IMR-90 (cell line): ENCODE results near the gene OSBPL1A. TPM values are rescaled to one million over a fixed set of nuclear protein-coding genes. Genes with fewer than 3 reads are reported as not detected.
A peak's percentile ranks its signal among the peaks of the same experiment; 100 is the strongest.

Experiments
- ATAC-seq: fragments of 200-7000 bp; cut with Tn5 transposase; 2 replicates; pipeline ENCODE4 v1.9.1; 2020; ENCODE audit warnings: low read depth, mild to moderate bottlenecking, moderate library complexity
- BruUV-seq: library from RNA; stranded (reverse); fragments of 400-500 nt; replicated peaks from 2 replicates; lab custom pipeline; 2021; lab: Mats Ljungman, UMichigan
- CTCF ChIA-PET: fragments of 300-600 bp; formaldehyde crosslinking; extraction: SDS; loops from one replicate; lab custom pipeline; 2021; ENCODE audit warnings: antibody characterized with exemption; lab: Yijun Ruan, JAX
- POLR2A ChIA-PET: fragments of 300-600 bp; sonication (Branson Sonifier 250); formaldehyde crosslinking; loops from one replicate; lab custom pipeline; 2022; ENCODE audit warnings: antibody characterized with exemption; ENCODE audit not compliant: unreplicated experiment; lab: Charles Lee
- DNase-seq: peaks from one replicate; pipeline ENCODE4 v3.0.0; 2013
- H2AFZ ChIP-seq: replicated peaks from 2 replicates; pipeline ENCODE3; 2013; ENCODE audit warnings: low read length, mild to moderate bottlenecking; ENCODE audit not compliant: poor library complexity
- H2AK5ac ChIP-seq: 2 replicates; pipeline ENCODE4 v1.6.1; 2013; ENCODE audit warnings: low read depth, low read length, inconsistent platforms
- H2AK9ac ChIP-seq: replicated peaks from 2 replicates; pipeline ENCODE3; 2013; ENCODE audit warnings: mild to moderate bottlenecking, low read depth, low read length, moderate library complexity; ENCODE audit not compliant: poor library complexity
- H2BK120ac ChIP-seq: 2 replicates; pipeline ENCODE4 v1.6.1; 2013; ENCODE audit warnings: low read depth, low read length, inconsistent platforms
- H2BK15ac ChIP-seq: 3 replicates; pipeline ENCODE4 v1.6.1; 2013; ENCODE audit warnings: low read depth, low read length, inconsistent platforms
- H2BK20ac ChIP-seq: 2 replicates; pipeline ENCODE4 v1.6.1; 2013; ENCODE audit warnings: low read depth, mild to moderate bottlenecking, inconsistent platforms, low read length, moderate library complexity
- H2BK5ac ChIP-seq: 2 replicates; pipeline ENCODE4 v1.6.1; 2013; ENCODE audit warnings: mild to moderate bottlenecking, low read depth, low read length, inconsistent platforms; ENCODE audit not compliant: poor library complexity, severe bottlenecking
- H3K14ac ChIP-seq: replicated peaks from 2 replicates; pipeline ENCODE4 v1.6.1; 2013; ENCODE audit warnings: low read depth, low read length, inconsistent platforms
- H3K18ac ChIP-seq: 2 replicates; pipeline ENCODE4 v1.6.1; 2013; ENCODE audit warnings: low read depth, low read length, control low read depth
- H3K23ac ChIP-seq: 2 replicates; pipeline ENCODE4 v1.6.1; 2013; ENCODE audit warnings: low read depth, low read length, inconsistent platforms
- H3K27ac ChIP-seq: 2 replicates; pipeline ENCODE4 v1.5.1; 2013; ENCODE audit warnings: mild to moderate bottlenecking, control low read depth, low read length; ENCODE audit not compliant: insufficient read depth
- H3K27me3 ChIP-seq: 2 replicates; pipeline ENCODE4 v1.6.1; 2013; ENCODE audit warnings: low read length; ENCODE audit not compliant: control insufficient read depth, insufficient read depth
- H3K36me3 ChIP-seq: 2 replicates; pipeline ENCODE4 v1.6.1; 2013; ENCODE audit warnings: low read length, mixed read lengths; ENCODE audit not compliant: control insufficient read depth, insufficient read depth
- H3K4ac ChIP-seq: 2 replicates; pipeline ENCODE4 v1.6.1; 2013; ENCODE audit warnings: low read depth, low read length, inconsistent platforms
- H3K4me1 ChIP-seq: 2 replicates; pipeline ENCODE4 v1.6.1; 2013; ENCODE audit warnings: low read length, mixed read lengths; ENCODE audit not compliant: control insufficient read depth, insufficient read depth
- H3K4me2 ChIP-seq: 2 replicates; pipeline ENCODE4 v1.6.1; 2013; ENCODE audit warnings: low read depth, mild to moderate bottlenecking, control low read depth, low read length, moderate library complexity
- H3K4me3 ChIP-seq: 2 replicates; pipeline ENCODE4 v1.5.1; 2013; ENCODE audit warnings: low read depth, mild to moderate bottlenecking, control low read depth, low read length, moderate library complexity; ENCODE audit not compliant: insufficient read depth
- H3K56ac ChIP-seq: 2 replicates; pipeline ENCODE4 v1.6.1; 2013; ENCODE audit warnings: low read length, inconsistent platforms; ENCODE audit not compliant: insufficient read depth; ENCODE audit errors: extremely low read depth
- H3K79me1 ChIP-seq, 2 experiments: 2 replicates each; pipeline ENCODE4 v1.6.1; 2013; ENCODE audit warnings: low read length in 2 of 2, inconsistent platforms in 1 of 2, low read depth in 1 of 2
- H3K9ac ChIP-seq: 2 replicates; pipeline ENCODE4 v1.6.1; 2013; ENCODE audit warnings: low read depth, low read length, control low read depth
- H3K9me1 ChIP-seq: 2 replicates; pipeline ENCODE4 v1.6.1; 2013; ENCODE audit warnings: low read length, inconsistent platforms; ENCODE audit not compliant: insufficient read depth
- H3K9me3 ChIP-seq: 2 replicates; pipeline ENCODE4 v1.6.1; 2013; ENCODE audit warnings: low read length; ENCODE audit not compliant: control insufficient read depth, insufficient read depth
- H4K20me1 ChIP-seq: 2 replicates; pipeline ENCODE4 v1.6.1; 2013; ENCODE audit warnings: low read length, inconsistent platforms; ENCODE audit not compliant: insufficient read depth
- H4K5ac ChIP-seq: 2 replicates; pipeline ENCODE4 v1.6.1; 2013; ENCODE audit warnings: mild to moderate bottlenecking, low read depth, low read length, control low read depth
- H4K8ac ChIP-seq, 2 experiments: 2 replicates each; pipeline ENCODE4 v1.6.1; 2013; ENCODE audit warnings: low read depth in 2 of 2, low read length in 2 of 2, control low read depth in 1 of 2, inconsistent platforms in 1 of 2
- H4K91ac ChIP-seq: 2 replicates; pipeline ENCODE4 v1.6.1; 2013; ENCODE audit warnings: low read depth, low read length, inconsistent platforms; ENCODE audit not compliant: insufficient read depth
- CHD1 ChIP-seq: IDR thresholded peaks from 2 replicates; pipeline ENCODE4 v1.6.1; 2012; ENCODE audit warnings: low read depth, low read length, improper control_type of control experiment
- FOS ChIP-seq: fragments of 150-350 bp; IDR thresholded peaks from 2 replicates; pipeline ENCODE4 v1.6.1; 2016; ENCODE audit warnings: low read depth, low read length
- MAFK ChIP-seq: IDR thresholded peaks from 2 replicates; pipeline ENCODE4 v1.6.1; 2012; ENCODE audit warnings: low read depth, low read length, improper control_type of control experiment
- MAZ ChIP-seq: IDR thresholded peaks from 2 replicates; pipeline ENCODE4 v1.6.1; 2012; ENCODE audit warnings: low read depth, mild to moderate bottlenecking, low read length, improper control_type of control experiment, moderate library complexity, borderline replicate concordance
- NFE2L2 ChIP-seq: fragments of 150-350 bp; IDR thresholded peaks from 2 replicates; pipeline ENCODE4 v1.6.1; 2016; ENCODE audit warnings: low read depth, mild to moderate bottlenecking, low read length
- POLR2A ChIP-seq: IDR thresholded peaks from 2 replicates; pipeline ENCODE4 v1.6.1; 2012; ENCODE audit warnings: mild to moderate bottlenecking, low read depth, low read length
- RAD21 ChIP-seq: IDR thresholded peaks from 2 replicates; pipeline ENCODE4 v1.6.1; 2012; ENCODE audit warnings: low read length, improper control_type of control experiment
- RCOR1 ChIP-seq: IDR thresholded peaks from 2 replicates; pipeline ENCODE4 v1.6.1; 2012; ENCODE audit warnings: mild to moderate bottlenecking, low read length, improper control_type of control experiment; ENCODE audit not compliant: insufficient replicate concordance
- RFX5 ChIP-seq: IDR thresholded peaks from 2 replicates; pipeline ENCODE4 v1.8.0; 2012; ENCODE audit warnings: low read depth, mild to moderate bottlenecking, low read length, moderate library complexity
- SMC3 ChIP-seq: fragments of 150-350 bp; IDR thresholded peaks from 2 replicates; pipeline ENCODE4 v1.6.1; 2016; ENCODE audit warnings: low read depth, mild to moderate bottlenecking, antibody characterized with exemption, low read length, moderate library complexity
- USF2 ChIP-seq: fragments of 150-350 bp; IDR thresholded peaks from 2 replicates; pipeline ENCODE4 v1.6.1; 2017; ENCODE audit warnings: mild to moderate bottlenecking, antibody characterized with exemption, low read length, low read depth
- WGBS, 2 experiments: methylation state at CpG; one replicate each; pipeline versions ENCODE4 v1.1.5 to v1.1.7; 2013; ENCODE audit warnings: missing lambda C conversion rate in 2 of 2; ENCODE audit not compliant: insufficient read length in 1 of 2; ENCODE audit errors: extremely low coverage in 2 of 2; 5-methylcytosine and 5-hydroxymethylcytosine counted together
- dilution Hi-C: fragments of 300-500 bp; cut with HindIII; formaldehyde crosslinking; loops from one replicate; pipeline ENCODE4 v1.14.3; 2018; ENCODE audit warnings: low sequenced_read_pairs; ENCODE audit not compliant: unreplicated experiment
- in situ Hi-C: fragments of 300-500 bp; cut with MboI; formaldehyde crosslinking; loops from 3 replicates; pipeline ENCODE4 v1.14.3; 2019; ENCODE audit warnings: low sequenced_read_pairs, inconsistent platforms, mixed read lengths
- intact Hi-C: fragments of 100-400 bp; cut with micrococcal nuclease; formaldehyde crosslinking; loops from 2 replicates; pipeline ENCODE4 v1.10.0; 2022
- polyA plus RNA-seq, 3 experiments: library from polyadenylated mRNA; depleted of rRNA; stranded (reverse); fragments of >200 nt; gene quantifications; 2 replicates each; pipeline ENCODE4 v1.2.3, GENCODE V29; 2012; ENCODE audit warnings: low replicate concordance in 1 of 3
- total RNA-seq: library from RNA; depleted of rRNA; stranded (reverse); fragments of >200 nt; gene quantifications from 2 replicates; pipeline ENCODE4 v1.2.3, GENCODE V29; 2012

Gene OSBPL1A
- total and polyA plus RNA-seq, 2 of the 4 experiments (the other 2 are of a cell fraction) = 29.4 to 70.4 TPM

GRCh38 chr18:24190590-24190989 is 207.0 kb downstream of the OSBPL1A start:
- Histone ChIP-seq H3K56ac (no peak overlapping the region), H4K20me1 (no peaks in the 10 kb centered on the region), H2BK20ac (no peak overlapping the region), H3K27ac (no peak overlapping the region), H3K4me1 (peaks cover 6% of the 10 kb centered on the region), H3K4me3 (no peak overlapping the region), H4K5ac (no peak overlapping the region), H2BK15ac (no peak overlapping the region), H4K91ac (no peak overlapping the region), H3K14ac (0 out of 2 replicates have a peak overlapping the region, but pooled peaks have one; percentile 45), H3K27me3 (no peaks in the 10 kb centered on the region), H2BK120ac (no peak overlapping the region), H3K23ac (no peak overlapping the region), H4K8ac (no peak overlapping the region), H2BK5ac (no peak overlapping the region), H3K4ac (no peak overlapping the region), H2AK5ac (no peak overlapping the region), H3K36me3 (no peaks in the 10 kb centered on the region), H2AFZ (no peak overlapping the region), H3K9ac (no peak overlapping the region), H3K4me2 (no peak overlapping the region), H3K18ac (no peak overlapping the region), H2AK9ac (no peak overlapping the region), H3K79me1 (0 out of 4 replicates have a peak, but pooled peaks cover 0 to 8% of the 10 kb centered on the region in 2 experiments), H3K9me3 (no peaks in the 10 kb centered on the region), H3K9me1 (peaks cover 3% of the 10 kb centered on the region)
- WGBS, 2 experiments = no CpG with 5 or more reads among the region's 2 CpGs
- BruUV-seq = no TSS peak
- TF ChIP-seq CHD1 (no peak), MAZ (no peak), NFE2L2 (no peak), MAFK (no peak), RCOR1 (no peak), FOS (no peak), RAD21 (no peak), SMC3 (no peak), RFX5 (no peak), POLR2A (no peak), USF2 (no peak)
- in situ Hi-C loops = no loop called here
- DNase-seq (no peak), ATAC-seq (no peak)
- ChIA-PET POLR2A (no interaction called here), CTCF (interaction anchor here (2.4 kb wide), 1 partner anchor 14 kb away, joined by 12 read pairs; no protein-coding TSS in a partner anchor)
- dilution Hi-C loops = no loop called here
- intact Hi-C loops = no loop called here
